ENCODE results near the gene SPATA33. TPM values are rescaled to one million over a fixed set of nuclear protein-coding genes. Genes with fewer than 3 reads are reported as not detected.
"Not testable (repeated sequence)": the region's sequence is repeated elsewhere in the genome, so short reads cannot be mapped to it uniquely, and the experiment has no call there.

The SPATA33 gene
- total and polyA plus RNA-seq, 2 experiments from 2014 or later = 2.7 to 7.5 TPM

- Histone ChIP-seq H3K27ac (no peak overlapping the region), H3K4me3 (no peak overlapping the region), H3K79me2 (ENCODE audit: insufficient read depth) (no peaks in the 10 kb centered on the region), H3F3A (ENCODE audit: insufficient read depth) (0 out of 2 replicates have a peak, but pooled peaks cover 4% of the 10 kb centered on the region), H2AFZ (no peak overlapping the region), H3K9ac (no peak overlapping the region), H3K9me2 (ENCODE audit: insufficient read depth) (no peaks in the 10 kb centered on the region), H3K4me1 (ENCODE audit: insufficient read depth) (peaks cover 6% of the 10 kb centered on the region), H3K9me3 (ENCODE audit: low read depth) (no peaks in the 10 kb centered on the region), H3K36me3 (ENCODE audit: low read depth) (no peaks in the 10 kb centered on the region; the same call in 1 of the 2 replicates), H3K27me3 (replicated peaks; ENCODE audit: insufficient read depth) (no peaks in the 10 kb centered on the region), H3K4me2 (ENCODE audit: unreplicated experiment) (no peak overlapping the region), H4K20me1 (ENCODE audit: insufficient read depth) (no peaks in the 10 kb centered on the region)
- TF ChIP-seq EZH2 (IDR thresholded peaks at IDR 0.05; ENCODE audit: insufficient read depth, poor library complexity, severe bottlenecking) (no peak), EZH2phosphoT487 (IDR thresholded peaks at IDR 0.05; ENCODE audit: insufficient read depth, low read depth) (no peak)
- no peak for DNase-seq
- in situ Hi-C loops (cut with MboI) = no loop called here
- 89 to 91% methylated on average over 21 to 29 of the region's 32 CpGs for WGBS, 2 experiments (ENCODE audit: low coverage in 1 of 2, low lambda C conversion rate in 2 of 2, missing lambda C conversion rate in 2 of 2)
Measured at GRCh38 chr16:89697616-89698331, 40.1 kb downstream of the SPATA33 start.

GRCh38 chr16:89698717-89699116, 41.1 kb downstream of the SPATA33 start:
- H3K4me2 ChIP-seq (ENCODE audit: unreplicated experiment); H2AFZ ChIP-seq; H3K79me2 ChIP-seq (ENCODE audit: insufficient read depth); H3K4me1 ChIP-seq (ENCODE audit: insufficient read depth); in situ Hi-C loops (cut with MboI); H3K27ac ChIP-seq; H4K20me1 ChIP-seq (ENCODE audit: insufficient read depth); H3K9me3 ChIP-seq (ENCODE audit: low read depth); H3K9ac ChIP-seq; H3K36me3 ChIP-seq (ENCODE audit: low read depth); H3K27me3 ChIP-seq (replicated peaks; ENCODE audit: insufficient read depth); H3F3A ChIP-seq (ENCODE audit: insufficient read depth); DNase-seq; H3K4me3 ChIP-seq; H3K9me2 ChIP-seq (ENCODE audit: insufficient read depth): not testable (repeated sequence)
- WGBS, 2 experiments (ENCODE audit: low coverage in 1 of 2, low lambda C conversion rate in 2 of 2, missing lambda C conversion rate in 2 of 2) = 97 to 98% methylated on average over 14 of the region's 14 CpGs

GRCh38 chr16:89699629-89700099, 42.0 kb downstream of the SPATA33 start:
- H3F3A ChIP-seq (ENCODE audit: insufficient read depth); H3K79me2 ChIP-seq (ENCODE audit: insufficient read depth); DNase-seq; H3K36me3 ChIP-seq (ENCODE audit: low read depth); H3K9me3 ChIP-seq (ENCODE audit: low read depth); H4K20me1 ChIP-seq (ENCODE audit: insufficient read depth); H3K9me2 ChIP-seq (ENCODE audit: insufficient read depth); in situ Hi-C loops (cut with MboI); H2AFZ ChIP-seq; H3K27me3 ChIP-seq (replicated peaks; ENCODE audit: insufficient read depth); H3K4me1 ChIP-seq (ENCODE audit: insufficient read depth): not testable (repeated sequence)
- WGBS, 2 experiments (ENCODE audit: low coverage in 1 of 2, low lambda C conversion rate in 2 of 2, missing lambda C conversion rate in 2 of 2) = 70 to 73% methylated on average over 18 of the region's 18 CpGs
- Histone ChIP-seq H3K4me2 (ENCODE audit: unreplicated experiment) (peak overlapping the region; percentile 97), H3K4me3 (peak overlapping the region; percentile 85; the same call in 1 of the 2 replicates), H3K27ac (peak overlapping the region; percentile 71), H3K9ac (peak overlapping the region; percentile 51; the same call in 1 of the 2 replicates)

GRCh38 chr16:89700100-89700648, 42.5 kb downstream of the SPATA33 start:
- Histone ChIP-seq H3K27me3 (replicated peaks; ENCODE audit: insufficient read depth) (no peaks in the 10 kb centered on the region), H3K27ac (peak overlapping the region; percentile 71)
- in situ Hi-C loops (cut with MboI) = no loop called here

More at GRCh38 chr16:89700100-89700648, 42.5 kb downstream of the SPATA33 start:
- Histone ChIP-seq H3K4me1 (ENCODE audit: insufficient read depth) (peaks cover 6% of the 10 kb centered on the region), H2AFZ (no peak overlapping the region), H3K36me3 (ENCODE audit: low read depth) (no peaks in the 10 kb centered on the region; the same call in 1 of the 2 replicates), H3K9me2 (ENCODE audit: insufficient read depth) (no peaks in the 10 kb centered on the region), H3K4me3 (peak overlapping the region; percentile 85), H3K79me2 (ENCODE audit: insufficient read depth) (no peaks in the 10 kb centered on the region), H3K4me2 (ENCODE audit: unreplicated experiment) (peak overlapping the region; percentile 97), H3F3A (ENCODE audit: insufficient read depth) (0 out of 2 replicates have a peak, but pooled peaks cover 4% of the 10 kb centered on the region), H3K9ac (peak overlapping the region; percentile 84), H3K9me3 (ENCODE audit: low read depth) (no peaks in the 10 kb centered on the region), H4K20me1 (ENCODE audit: insufficient read depth) (no peaks in the 10 kb centered on the region)
- no peak for TF ChIP-seq EZH2 (IDR thresholded peaks at IDR 0.05; ENCODE audit: insufficient read depth, poor library complexity, severe bottlenecking)
- TF ChIP-seq EZH2phosphoT487 (IDR thresholded peaks at IDR 0.05; ENCODE audit: insufficient read depth, low read depth) = no peak
- peak; percentile 100 for DNase-seq
- WGBS, 2 experiments (ENCODE audit: low coverage in 1 of 2, low lambda C conversion rate in 2 of 2, missing lambda C conversion rate in 2 of 2) = 1 to 2% methylated on average over 28 to 29 of the region's 30 CpGs

Measured in GM23248 (cell line).